Neural cell (in vitro differentiated cells): ENCODE data around the gene ATP5F1D. TPM values are rescaled to one million over a fixed set of nuclear protein-coding genes. Genes with fewer than 3 reads are reported as not detected.

Source experiments
- H2AFZ ChIP-seq: fragments of 200-600, 300-800 bp; sonication (generic), shearing (Covaris generic); 2 replicates; pipeline ENCODE4 v1.6.0; 2014; ENCODE audit warnings: low read depth, mild to moderate bottlenecking, antibody characterized with exemption, low read length, moderate library complexity
- H3F3A ChIP-seq: fragments of 200-600 bp; shearing (Covaris generic); 2 replicates; pipeline ENCODE4 v1.6.1; 2016; ENCODE audit warnings: mild to moderate bottlenecking, moderate library complexity, mixed read lengths, antibody characterized with exemption, low read length; ENCODE audit not compliant: insufficient read depth, poor library complexity, severe bottlenecking
- H3K27ac ChIP-seq: fragments of 200-600, 300-800 bp; sonication (generic), shearing (Covaris generic); 2 replicates; pipeline ENCODE4 v1.5.1; 2014; ENCODE audit warnings: mild to moderate bottlenecking, low read length, moderate library complexity
- H3K27me3 ChIP-seq: fragments of 300-800, 200-600 bp; sonication (generic), shearing (Covaris generic); 2 replicates; pipeline ENCODE4 v1.6.0; 2014; ENCODE audit warnings: mild to moderate bottlenecking, low read depth, low read length, moderate library complexity; ENCODE audit not compliant: insufficient read depth
- H3K36me3 ChIP-seq: fragments of 300-800, 200-600 bp; sonication (generic), shearing (Covaris generic); 2 replicates; pipeline ENCODE4 v1.5.1; 2014; ENCODE audit warnings: mild to moderate bottlenecking, antibody characterized with exemption, low read length, moderate library complexity; ENCODE audit not compliant: insufficient read depth
- H3K4me2 ChIP-seq: fragments of 300-800, 200-600 bp; sonication (generic), shearing (Covaris generic); 2 replicates; pipeline ENCODE4 v1.6.0; 2014; ENCODE audit warnings: mild to moderate bottlenecking, low read length
- H3K4me3 ChIP-seq: fragments of 300-800, 200-600 bp; sonication (generic), shearing (Covaris generic); 2 replicates; pipeline ENCODE4 v1.5.1; 2014; ENCODE audit warnings: mild to moderate bottlenecking, low read length, moderate library complexity
- H3K79me2 ChIP-seq: fragments of 200-600 bp; shearing (Covaris generic); replicated peaks from 2 replicates; pipeline ENCODE4 v1.6.0; 2014; ENCODE audit warnings: mild to moderate bottlenecking, low read length, moderate library complexity; ENCODE audit not compliant: insufficient read depth
- H3K9ac ChIP-seq: fragments of 300-800, 200-600 bp; sonication (generic), shearing (Covaris generic); 2 replicates; pipeline ENCODE4 v1.6.1; 2016; ENCODE audit warnings: mild to moderate bottlenecking, low read length, mixed read lengths
- H3K9me2 ChIP-seq: fragments of 200-600 bp; shearing (Covaris generic); 2 replicates; pipeline ENCODE4 v1.6.1; 2016; ENCODE audit warnings: mild to moderate bottlenecking, low read length, mixed read lengths; ENCODE audit not compliant: insufficient read depth
- H3K9me3 ChIP-seq: fragments of 200-600, 300-800 bp; sonication (generic), shearing (Covaris generic); 2 replicates; pipeline ENCODE4 v1.6.1; 2016; ENCODE audit warnings: mild to moderate bottlenecking, mixed run types, low read length, moderate library complexity, mixed read lengths
- H4K20me1 ChIP-seq: fragments of 200-600 bp; shearing (Covaris generic); 2 replicates; pipeline ENCODE4 v1.6.1; 2016; ENCODE audit warnings: mild to moderate bottlenecking, mixed run types; ENCODE audit not compliant: insufficient read depth
- EP300 ChIP-seq: fragments of 450-650 bp; conservative IDR thresholded peaks from 2 replicates; pipeline ENCODE4 v1.6.1; 2014; ENCODE audit warnings: antibody characterized with exemption, mild to moderate bottlenecking, moderate library complexity; ENCODE audit not compliant: poor library complexity, severe bottlenecking
- EZH2 ChIP-seq: fragments of 200-600, 300-800 bp; shearing (Covaris generic), sonication (generic); IDR thresholded peaks from 2 replicates; pipeline ENCODE4 v1.6.1; 2014; ENCODE audit warnings: antibody characterized with exemption, low read length, borderline replicate concordance, mild to moderate bottlenecking; ENCODE audit not compliant: insufficient read depth, poor library complexity, severe bottlenecking
- MXI1 ChIP-seq: fragments of 450-650 bp; conservative IDR thresholded peaks from 2 replicates; pipeline ENCODE4 v1.6.1; 2014; ENCODE audit warnings: antibody characterized with exemption, mild to moderate bottlenecking; ENCODE audit not compliant: poor library complexity, severe bottlenecking
- POLR2AphosphoS5 ChIP-seq: IDR thresholded peaks from 2 replicates; pipeline ENCODE4 v1.6.1; 2012
- RAD21 ChIP-seq: fragments of 450-650 bp; conservative IDR thresholded peaks from 2 replicates; pipeline ENCODE4 v1.6.1; 2014; ENCODE audit warnings: antibody characterized with exemption, mild to moderate bottlenecking, moderate library complexity
- REST ChIP-seq: IDR thresholded peaks from 2 replicates; pipeline ENCODE4 v1.6.1; 2012; ENCODE audit warnings: borderline replicate concordance
- SMC3 ChIP-seq: fragments of 450-650 bp; conservative IDR thresholded peaks from 2 replicates; pipeline ENCODE4 v1.6.1; 2014; ENCODE audit warnings: antibody characterized with exemption, mild to moderate bottlenecking, moderate library complexity; ENCODE audit not compliant: poor library complexity
- TAF1 ChIP-seq: IDR thresholded peaks from 2 replicates; pipeline ENCODE4 v1.6.1; 2012; ENCODE audit warnings: low read depth
- polyA plus RNA-seq: library from polyadenylated mRNA; depleted of rRNA; stranded (reverse); fragments of >200 nt; gene quantifications from 2 replicates; pipeline ENCODE4 v1.2.3, GENCODE V29; 2014
- TF ChIP-seq, protein P1 (sequence below): fragments of 450-650 bp; IDR thresholded peaks from 2 replicates; pipeline ENCODE4 v1.5.1; 2014; ENCODE audit warnings: antibody characterized with exemption, mild to moderate bottlenecking, moderate library complexity; ENCODE audit not compliant: poor library complexity, severe bottlenecking

The ATP5F1D gene
- polyA plus RNA-seq, 1 donor from 2014 or later, result 47.8 TPM

GRCh38 chr19:1283917-1284292, 42.4 kb downstream of the ATP5F1D start:
- H3K27me3 ChIP-seq, result no peaks in the 10 kb centered on the region
- TF ChIP-seq MXI1, result no peak
- no peak for TF ChIP-seq TAF1
- no peak for TF ChIP-seq EP300
- no peaks in the 10 kb centered on the region for H3K9me3 ChIP-seq
- peaks cover 22% of the 10 kb centered on the region for H3K79me2 ChIP-seq
- no peak overlapping the region for H3K4me3 ChIP-seq
- no peaks in the 10 kb centered on the region for H4K20me1 ChIP-seq
- no peaks in the 10 kb centered on the region for H3K36me3 ChIP-seq
- H3F3A ChIP-seq, result no peaks in the 10 kb centered on the region
- H3K4me2 ChIP-seq, result no peak overlapping the region
- H3K27ac ChIP-seq, result no peak overlapping the region
- no peak overlapping the region for H3K9ac ChIP-seq
- no peaks in the 10 kb centered on the region for H3K9me2 ChIP-seq
- H2AFZ ChIP-seq, result no peak overlapping the region

GRCh38 chr19:1284293-1284978, 42.9 kb downstream of the ATP5F1D start:
- H3K4me2 ChIP-seq, result no peak overlapping the region
- H3K27me3 ChIP-seq, result no peaks in the 10 kb centered on the region
- H3K79me2 ChIP-seq, result peaks cover 22% of the 10 kb centered on the region
- no peaks in the 10 kb centered on the region for H4K20me1 ChIP-seq
- no peaks in the 10 kb centered on the region for H3K36me3 ChIP-seq
- no peak overlapping the region for H2AFZ ChIP-seq
- no peak overlapping the region for H3K4me3 ChIP-seq
- no peaks in the 10 kb centered on the region for H3F3A ChIP-seq
- H3K9me3 ChIP-seq, result no peaks in the 10 kb centered on the region
- H3K9me2 ChIP-seq, result no peaks in the 10 kb centered on the region
- H3K27ac ChIP-seq, result no peak overlapping the region
- H3K9ac ChIP-seq, result no peak overlapping the region
- TF ChIP-seq TAF1, result no peak
- TF ChIP-seq, protein P1, sequence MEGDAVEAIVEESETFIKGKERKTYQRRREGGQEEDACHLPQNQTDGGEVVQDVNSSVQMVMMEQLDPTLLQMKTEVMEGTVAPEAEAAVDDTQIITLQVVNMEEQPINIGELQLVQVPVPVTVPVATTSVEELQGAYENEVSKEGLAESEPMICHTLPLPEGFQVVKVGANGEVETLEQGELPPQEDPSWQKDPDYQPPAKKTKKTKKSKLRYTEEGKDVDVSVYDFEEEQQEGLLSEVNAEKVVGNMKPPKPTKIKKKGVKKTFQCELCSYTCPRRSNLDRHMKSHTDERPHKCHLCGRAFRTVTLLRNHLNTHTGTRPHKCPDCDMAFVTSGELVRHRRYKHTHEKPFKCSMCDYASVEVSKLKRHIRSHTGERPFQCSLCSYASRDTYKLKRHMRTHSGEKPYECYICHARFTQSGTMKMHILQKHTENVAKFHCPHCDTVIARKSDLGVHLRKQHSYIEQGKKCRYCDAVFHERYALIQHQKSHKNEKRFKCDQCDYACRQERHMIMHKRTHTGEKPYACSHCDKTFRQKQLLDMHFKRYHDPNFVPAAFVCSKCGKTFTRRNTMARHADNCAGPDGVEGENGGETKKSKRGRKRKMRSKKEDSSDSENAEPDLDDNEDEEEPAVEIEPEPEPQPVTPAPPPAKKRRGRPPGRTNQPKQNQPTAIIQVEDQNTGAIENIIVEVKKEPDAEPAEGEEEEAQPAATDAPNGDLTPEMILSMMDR, result no peak
- TF ChIP-seq MXI1, result no peak
- TF ChIP-seq EP300, result no peak
- no peak for TF ChIP-seq REST
- TF ChIP-seq RAD21, result no peak
- TF ChIP-seq EZH2, result no peak
- TF ChIP-seq POLR2AphosphoS5, result no peak
- no peak for TF ChIP-seq SMC3
